GM21529 (cell line): ENCODE results near the gene CPN2.

Experiments
- ATAC-seq: cut with Tn5 transposase; IDR thresholded peaks from one replicate; pipeline ENCODE4 v1.9.1; 2021; ENCODE audit not compliant: unreplicated experiment

The CPN2 gene

DNA sequence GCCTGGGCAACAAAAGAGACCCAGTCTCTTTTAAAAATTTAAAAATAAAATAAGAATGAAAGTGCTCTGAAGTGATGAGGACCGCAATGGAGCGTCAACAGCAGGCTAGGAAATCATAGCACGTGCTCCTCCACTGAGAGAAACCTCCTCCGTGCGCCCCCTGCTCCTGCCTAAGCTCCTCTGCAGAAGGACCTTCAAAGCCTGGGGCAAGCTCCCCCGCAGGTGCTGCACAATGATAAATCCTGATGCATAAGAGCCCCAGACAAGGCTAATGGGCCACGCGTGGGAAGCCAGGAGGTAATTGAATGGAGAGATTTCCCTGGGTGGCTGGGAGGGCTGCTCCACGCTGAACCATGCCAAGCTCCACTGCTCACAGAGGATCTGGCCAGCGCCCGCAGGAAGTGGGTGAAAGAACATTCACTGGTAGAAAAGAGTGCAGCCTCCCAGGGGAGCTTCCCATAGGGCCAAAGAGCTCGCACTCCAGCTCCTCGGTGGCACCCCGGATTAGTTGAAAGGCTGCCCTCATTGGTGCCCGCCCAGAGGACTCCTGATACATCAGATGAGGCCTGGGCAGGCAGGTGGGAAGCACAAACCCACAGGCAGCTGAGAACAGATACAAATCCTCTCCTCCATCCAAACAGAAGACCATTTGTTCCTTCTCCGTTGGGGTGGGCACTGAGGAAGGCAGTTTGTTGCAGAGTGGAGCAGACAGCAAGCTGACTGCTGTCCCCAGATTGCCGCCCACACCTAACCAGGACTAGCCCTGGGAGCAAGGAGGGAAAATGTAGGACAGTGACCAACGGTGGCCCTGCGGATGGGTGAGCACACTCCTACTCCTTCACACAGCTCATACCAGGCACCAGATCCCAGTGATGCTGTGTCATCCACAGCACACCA, 52.5 kb downstream of the CPN2 start:
- no peak for ATAC-seq

DNA sequence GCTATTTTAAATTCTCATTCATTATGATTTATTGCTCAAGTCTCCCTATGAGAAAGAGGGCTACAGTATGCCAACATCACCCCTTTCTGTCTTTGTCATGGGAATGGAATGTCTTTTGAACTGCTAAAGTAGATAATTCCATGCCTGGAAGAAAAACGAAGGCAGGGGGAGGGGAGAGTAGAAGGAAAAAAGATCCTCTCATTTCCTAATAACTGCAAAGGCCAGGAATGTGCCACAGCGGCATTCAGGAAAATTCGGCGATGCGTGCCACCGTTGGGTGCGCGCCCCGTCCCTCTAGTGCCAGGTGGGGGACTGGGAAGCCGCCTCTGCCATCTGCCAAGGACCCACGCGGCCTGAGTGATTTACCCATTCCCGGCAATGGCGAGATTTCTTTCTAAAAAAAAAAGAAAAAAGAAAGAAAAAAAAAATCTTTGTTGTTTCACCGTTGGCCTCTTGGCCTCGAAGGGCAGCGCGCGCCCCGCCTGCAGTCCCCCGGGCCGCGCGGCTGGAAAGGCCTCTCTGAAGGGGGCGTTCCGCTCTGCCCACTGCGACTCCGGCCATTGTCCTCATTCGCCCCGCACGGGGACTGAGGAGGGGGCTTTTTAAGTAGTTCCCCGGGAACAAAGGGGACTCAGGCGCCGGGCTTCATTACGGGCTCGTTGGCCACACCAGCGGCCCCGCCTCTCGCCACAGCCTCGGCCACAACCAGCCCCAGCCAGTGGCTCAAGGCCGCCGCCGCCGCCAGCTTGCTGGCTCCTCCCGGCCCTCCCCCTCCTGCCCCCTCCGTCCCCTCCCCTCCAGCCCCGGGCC, 54.5 kb downstream of the CPN2 start:
- ATAC-seq: no peak

DNA sequence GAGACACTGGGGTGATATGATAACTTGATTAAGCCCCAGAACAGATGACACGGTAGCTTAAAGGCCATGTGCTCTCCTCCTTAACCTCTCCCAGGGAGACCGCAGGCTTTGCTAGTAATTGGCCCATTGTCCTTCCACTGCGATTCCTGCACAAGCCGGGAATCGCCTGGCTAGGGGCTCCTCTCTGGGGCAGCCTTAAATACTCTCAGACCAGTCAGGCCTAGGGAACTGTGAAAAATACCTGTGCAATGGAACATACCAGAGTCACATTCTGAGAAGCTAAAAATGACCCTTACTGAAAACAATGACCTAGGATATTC, 56.3 kb downstream of the CPN2 start:
- ATAC-seq: no peak

DNA sequence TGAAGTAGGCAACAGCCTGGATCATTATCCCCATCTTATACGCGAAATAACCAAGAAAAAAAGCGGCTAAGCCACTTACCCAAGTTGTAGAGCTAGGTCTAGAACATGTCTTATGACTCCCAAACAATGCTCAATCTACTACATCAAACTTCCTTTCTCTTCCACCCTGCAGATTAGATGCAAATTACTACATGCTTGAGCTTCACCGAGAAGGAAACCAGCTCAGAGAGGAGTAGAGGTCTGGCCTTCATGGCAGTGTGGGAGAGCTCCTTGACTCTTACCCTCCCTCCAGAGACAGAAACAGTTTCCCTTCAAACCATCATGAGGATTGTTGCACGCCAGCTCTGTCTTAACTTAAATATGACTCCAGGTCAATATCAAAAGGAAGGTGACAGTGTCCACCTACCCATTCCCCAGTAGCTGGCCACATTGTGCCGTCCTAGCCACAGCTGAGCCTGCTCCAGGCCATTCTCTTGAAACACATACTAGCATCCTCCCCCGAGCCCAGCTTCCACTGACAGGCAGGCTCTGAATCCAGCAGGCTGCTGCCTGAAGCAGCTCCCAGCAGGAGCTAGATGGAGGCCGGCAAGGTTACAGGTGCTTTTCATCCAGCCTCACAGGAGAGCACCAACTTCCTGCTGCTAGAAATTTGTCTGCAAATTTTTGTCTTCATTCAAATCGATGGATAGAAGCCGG, 56.8 kb downstream of the CPN2 start:
- no peak for ATAC-seq

DNA sequence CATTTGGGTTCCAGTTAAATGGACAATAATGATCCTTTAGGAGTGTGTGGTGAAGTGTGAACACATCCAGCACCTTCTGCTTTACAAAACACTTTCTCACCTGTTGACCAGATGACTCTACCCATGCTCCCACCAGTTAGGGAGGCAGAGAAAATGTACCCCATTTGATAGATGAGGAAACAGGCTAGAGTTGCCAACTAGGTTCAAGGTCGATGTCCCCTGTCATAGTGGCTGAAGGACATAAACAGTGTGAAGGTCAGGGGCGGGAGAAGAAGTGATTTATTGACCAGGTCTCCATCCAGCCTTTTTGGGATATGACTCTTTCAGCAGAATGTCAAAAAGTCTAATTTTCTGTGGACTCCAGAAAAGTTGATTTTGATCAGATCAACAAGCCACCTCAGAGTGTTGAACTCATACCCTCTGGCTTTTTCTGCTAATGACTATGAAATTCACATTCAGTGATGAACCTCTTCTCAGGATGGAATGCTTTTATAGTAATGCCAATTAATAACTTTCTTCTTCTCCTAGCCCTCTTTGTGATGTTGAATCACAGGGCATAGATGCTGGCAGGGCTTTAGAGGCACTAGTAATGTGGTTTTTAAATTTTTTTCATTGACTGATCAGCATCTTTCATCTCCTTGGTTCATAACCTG, 57.5 kb downstream of the CPN2 start:
- ATAC-seq: no peak

DNA sequence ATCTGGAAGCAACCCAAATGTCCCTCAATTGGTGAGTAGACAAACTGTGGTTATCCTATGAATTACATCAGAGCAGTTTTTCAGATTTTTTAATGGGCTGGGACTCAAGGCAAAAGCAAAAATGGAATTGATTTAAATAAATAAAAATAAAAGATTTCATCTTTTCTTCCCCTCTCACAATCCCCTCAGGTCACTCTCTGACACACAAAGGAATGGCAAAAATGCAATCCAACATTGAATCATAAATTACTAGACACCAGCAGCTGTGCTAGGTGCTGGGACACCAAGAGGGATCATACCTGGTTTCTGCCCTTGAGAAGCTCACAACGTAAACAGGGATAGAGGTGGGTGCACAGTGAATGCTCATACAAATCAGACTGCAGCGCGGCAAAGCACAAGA, 58.8 kb downstream of the CPN2 start:
- ATAC-seq: no peak
